ENCODE results near the gene EVX2.

EVX2 gene

GRCh38 chr2:176083796-176084261 lies at the start of gene EVX2:
Gene EVX2, minus strand, starts transcription at chr2:176083962. Its CDS starts 186 bp downstream, at chr2:176083776.
- DNase-seq (ENCODE audit: low read depth in 2 of 2): no peak

- DNase-seq (ENCODE audit: low read depth in 2 of 2): no peak
Observed at GRCh38 chr2:176133389-176133788, 49.6 kb upstream of the EVX2 start.

GRCh38 chr2:176132205-176133171 lies 48.7 kb upstream of the EVX2 start:
- no peak for DNase-seq (ENCODE audit: low read depth in 2 of 2)

GRCh38 chr2:176131848-176132158 lies 48.0 kb upstream of the EVX2 start:
- no peak for DNase-seq (ENCODE audit: low read depth in 2 of 2)

GRCh38 chr2:176130957-176131847 lies 47.4 kb upstream of the EVX2 start:
- no peak for DNase-seq (ENCODE audit: low read depth in 2 of 2)

- no peak for DNase-seq (ENCODE audit: low read depth in 2 of 2)
Observed at GRCh38 chr2:176130147-176130956, 46.6 kb upstream of the EVX2 start.

GRCh38 chr2:176129813-176130146 lies 46.0 kb upstream of the EVX2 start:
- no peak for DNase-seq (ENCODE audit: low read depth in 2 of 2)

GRCh38 chr2:176128982-176129796 lies 45.4 kb upstream of the EVX2 start, which contains the start of gene HOXD8:
Gene HOXD8, plus strand, starts transcription at chr2:176129705. Its CDS starts 662 bp downstream, at chr2:176130367.
- DNase-seq (ENCODE audit: low read depth in 2 of 2): no peak

GRCh38 chr2:176128172-176128981 lies 44.6 kb upstream of the EVX2 start:
- no peak for DNase-seq (ENCODE audit: low read depth in 2 of 2)

GRCh38 chr2:176127774-176128072 lies 44.0 kb upstream of the EVX2 start:
- no peak for DNase-seq (ENCODE audit: low read depth in 2 of 2)

- DNase-seq (ENCODE audit: low read depth in 2 of 2): peak; percentile 28 to 48
Observed at GRCh38 chr2:176126929-176127773, 43.4 kb upstream of the EVX2 start.

- DNase-seq (ENCODE audit: low read depth in 2 of 2): no peak
Observed at GRCh38 chr2:176125772-176126054, 42.0 kb upstream of the EVX2 start.

GRCh38 chr2:176124947-176125771 lies 41.4 kb upstream of the EVX2 start:
- no peak for DNase-seq (ENCODE audit: low read depth in 2 of 2)

- DNase-seq (ENCODE audit: low read depth in 2 of 2): no peak
Observed at GRCh38 chr2:176124110-176124946, 40.6 kb upstream of the EVX2 start.

GRCh38 chr2:176123411-176124109 lies 39.8 kb upstream of the EVX2 start:
- DNase-seq (ENCODE audit: low read depth in 2 of 2): no peak

GRCh38 chr2:176122683-176123410 lies 39.1 kb upstream of the EVX2 start, which contains the start of gene HOXD9:
Gene HOXD9, plus strand, starts transcription at chr2:176122719. Its CDS starts 50 bp downstream, at chr2:176122769.
- DNase-seq (ENCODE audit: low read depth in 2 of 2): no peak

Data from activated CD8-positive, alpha-beta memory T cell treated with anti-CD3 and anti-CD28 coated beads for 4 hours (primary cell).